Epithelial cell of esophagus (primary cell): ENCODE data around the gene USF2.

ENCODE experiments used
- DNase-seq: peaks from one replicate; pipeline ENCODE4 v3.0.0; 2010; ENCODE audit warnings: low read depth
- H3K4me3 ChIP-seq: 2 replicates; pipeline ENCODE4 v1.5.1; 2011; ENCODE audit warnings: mild to moderate bottlenecking, low read length, control low read depth
- TF ChIP-seq, protein P1 (sequence below): IDR thresholded peaks from 2 replicates; pipeline ENCODE4 v1.5.1; 2011; ENCODE audit warnings: low read depth, mild to moderate bottlenecking, low read length, control low read depth, inconsistent platforms; ENCODE audit not compliant: insufficient read depth; ENCODE audit errors: missing control alignments

Gene USF2

GRCh38 chr19:35247526-35248309 lies 21.0 kb upstream of the USF2 start:
- TF ChIP-seq, protein P1, sequence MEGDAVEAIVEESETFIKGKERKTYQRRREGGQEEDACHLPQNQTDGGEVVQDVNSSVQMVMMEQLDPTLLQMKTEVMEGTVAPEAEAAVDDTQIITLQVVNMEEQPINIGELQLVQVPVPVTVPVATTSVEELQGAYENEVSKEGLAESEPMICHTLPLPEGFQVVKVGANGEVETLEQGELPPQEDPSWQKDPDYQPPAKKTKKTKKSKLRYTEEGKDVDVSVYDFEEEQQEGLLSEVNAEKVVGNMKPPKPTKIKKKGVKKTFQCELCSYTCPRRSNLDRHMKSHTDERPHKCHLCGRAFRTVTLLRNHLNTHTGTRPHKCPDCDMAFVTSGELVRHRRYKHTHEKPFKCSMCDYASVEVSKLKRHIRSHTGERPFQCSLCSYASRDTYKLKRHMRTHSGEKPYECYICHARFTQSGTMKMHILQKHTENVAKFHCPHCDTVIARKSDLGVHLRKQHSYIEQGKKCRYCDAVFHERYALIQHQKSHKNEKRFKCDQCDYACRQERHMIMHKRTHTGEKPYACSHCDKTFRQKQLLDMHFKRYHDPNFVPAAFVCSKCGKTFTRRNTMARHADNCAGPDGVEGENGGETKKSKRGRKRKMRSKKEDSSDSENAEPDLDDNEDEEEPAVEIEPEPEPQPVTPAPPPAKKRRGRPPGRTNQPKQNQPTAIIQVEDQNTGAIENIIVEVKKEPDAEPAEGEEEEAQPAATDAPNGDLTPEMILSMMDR, result peak; percentile 62
- H3K4me3 ChIP-seq, result peak overlapping the region; percentile 75
- peak; percentile 92 for DNase-seq

DNA sequence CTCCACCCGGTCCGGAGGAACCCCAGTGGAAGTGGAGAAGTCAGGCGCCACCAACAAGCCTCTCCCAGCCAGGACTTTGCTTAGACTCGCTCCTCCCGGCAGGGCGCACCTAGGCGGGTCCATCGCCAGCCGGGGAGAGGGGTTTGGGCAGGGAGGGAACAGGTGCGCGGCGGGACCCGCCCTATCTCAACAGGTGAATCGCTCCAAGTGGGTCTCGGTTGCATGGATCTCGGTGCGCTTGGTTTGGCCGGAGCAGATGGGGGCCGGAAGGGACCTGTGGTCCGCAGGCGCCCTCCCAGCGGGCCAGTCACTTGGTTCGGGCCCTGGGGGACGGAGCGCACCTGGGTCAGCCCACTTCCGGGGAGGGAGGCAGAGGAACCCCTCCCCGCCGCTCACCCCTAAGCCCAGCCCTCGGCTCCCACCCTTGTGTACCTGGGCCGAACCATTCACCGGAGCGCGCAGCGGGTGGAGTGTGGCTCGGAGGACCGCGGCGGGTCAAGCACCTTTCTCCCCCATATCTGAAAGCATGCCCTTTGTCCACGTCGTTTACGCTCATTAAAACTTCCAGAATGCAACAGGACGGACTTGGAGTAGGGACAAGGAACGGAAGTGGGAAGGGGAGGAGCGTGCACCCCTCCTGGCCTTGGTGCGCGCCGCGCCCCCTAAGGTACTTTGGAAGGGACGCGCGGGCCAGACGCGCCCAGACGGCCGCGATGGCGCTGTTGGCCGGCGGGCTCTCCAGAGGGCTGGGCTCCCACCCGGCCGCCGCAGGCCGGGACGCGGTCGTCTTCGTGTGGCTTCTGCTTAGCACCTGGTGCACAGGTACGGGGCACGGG lies 20.2 kb upstream of the USF2 start, which contains the start of gene LSR:
Gene LSR (plus strand): TSS at position 693 of the 836 bp plus-strand sequence. CDS start 21 bp downstream, at position 714.
- TF ChIP-seq, protein P1, result no peak
- peak within 1 kb of the TSS; percentile 75 for H3K4me3 ChIP-seq
- peak; percentile 96 for DNase-seq

- peak overlapping the region; percentile 75 for H3K4me3 ChIP-seq
- TF ChIP-seq, protein P1, result no peak
- peak; percentile 46 for DNase-seq
Observed at GRCh38 chr19:35249146-35249847, 19.5 kb upstream of the USF2 start.

DNA sequence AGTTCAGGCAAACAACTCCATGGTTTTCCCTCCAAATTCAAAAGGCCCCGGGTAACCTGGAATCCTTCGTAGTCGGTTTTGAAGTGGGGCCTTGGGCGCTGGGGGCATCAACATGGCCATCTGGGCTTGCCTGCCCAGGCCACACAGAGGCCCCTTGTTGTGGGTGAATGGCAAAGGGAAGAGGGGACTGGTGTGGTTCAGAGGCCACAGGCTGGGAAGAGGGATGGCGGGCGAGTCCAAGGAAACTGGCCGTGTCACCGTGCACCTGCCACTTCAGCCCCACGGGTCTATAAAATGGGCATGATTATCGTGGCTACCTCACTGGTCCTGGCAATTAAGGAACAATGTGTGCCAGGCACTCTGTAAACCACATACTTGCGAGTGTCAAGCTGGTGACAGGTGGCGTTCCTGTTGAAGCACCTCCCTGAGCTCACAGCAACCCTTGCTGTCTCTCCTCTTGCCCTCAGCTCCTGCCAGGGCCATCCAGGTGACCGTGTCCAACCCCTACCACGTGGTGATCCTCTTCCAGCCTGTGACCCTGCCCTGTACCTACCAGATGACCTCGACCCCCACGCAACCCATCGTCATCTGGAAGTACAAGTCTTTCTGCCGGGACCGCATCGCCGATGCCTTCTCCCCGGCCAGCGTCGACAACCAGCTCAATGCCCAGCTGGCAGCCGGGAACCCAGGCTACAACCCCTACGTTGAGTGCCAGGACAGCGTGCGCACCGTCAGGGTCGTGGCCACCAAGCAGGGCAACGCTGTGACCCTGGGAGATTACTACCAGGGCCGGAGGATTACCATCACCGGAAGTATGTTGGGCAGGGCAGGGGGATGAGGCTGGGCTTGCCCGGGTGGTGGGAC lies 18.7 kb upstream of the USF2 start:
- DNase-seq, result no peak
- peak overlapping the region; percentile 75 for H3K4me3 ChIP-seq
- TF ChIP-seq, protein P1, result no peak

GRCh38 chr19:35251456-35251855 lies 17.3 kb upstream of the USF2 start:
- H3K4me3 ChIP-seq, result no peak overlapping the region
- TF ChIP-seq, protein P1, result no peak
- DNase-seq, result no peak
